Suprapubic skin (tissue), 4 donors: ENCODE measurements around the gene RPRD1B. TPM values are rescaled to one million over a fixed set of nuclear protein-coding genes. Genes with fewer than 3 reads are reported as not detected.

Source experiments
- DNase-seq, 2 donors: peaks; one replicate each; pipeline ENCODE4 v3.0.0-alpha.2; 2019; ENCODE audit warnings: low spot score in 2 of 2
- H3K27ac ChIP-seq: fragments of 200-600 bp; sonication (generic); one replicate; pipeline ENCODE4 v1.5.1; 2019
- H3K27me3 ChIP-seq: fragments of 200-600 bp; sonication (generic); one replicate; pipeline ENCODE4 v1.5.1; 2019
- H3K36me3 ChIP-seq: fragments of 200-600 bp; sonication (generic); one replicate; pipeline ENCODE4 v1.5.1; 2019
- H3K4me1 ChIP-seq: fragments of 200-600 bp; sonication (generic); one replicate; pipeline ENCODE4 v1.5.1; 2019
- H3K4me3 ChIP-seq: fragments of 200-600 bp; sonication (generic); one replicate; pipeline ENCODE4 v1.5.1; 2019; ENCODE audit warnings: mild to moderate bottlenecking
- H3K9me3 ChIP-seq: fragments of 200-600 bp; sonication (generic); one replicate; pipeline ENCODE4 v1.5.1; 2019
- CTCF ChIP-seq, 2 donors: fragments of 200-600 bp in 1 of 2; fragments of 450-650 bp in 1 of 2; sonication (generic) in 1 of 2; IDR thresholded peaks; one replicate each; pipeline ENCODE4 v1.5.1; 2016 to 2019; ENCODE audit warnings: antibody characterized with exemption in 2 of 2, mild to moderate bottlenecking in 1 of 2, moderate library complexity in 1 of 2
- EP300 ChIP-seq: sonication (generic); formaldehyde crosslinking; IDR thresholded peaks from one replicate; pipeline ENCODE4 v1.6.1; 2017; ENCODE audit warnings: antibody characterized with exemption
- POLR2A ChIP-seq, 2 donors: fragments of 450-650 bp; IDR thresholded peaks; one replicate each; pipeline ENCODE4 v1.6.1; 2017; ENCODE audit warnings: antibody characterized with exemption in 2 of 2, mild to moderate bottlenecking in 2 of 2, moderate library complexity in 2 of 2
- POLR2AphosphoS5 ChIP-seq, 3 donors: sonication (generic); formaldehyde crosslinking; IDR thresholded peaks; one replicate each; pipeline ENCODE4 v1.6.1; 2017; ENCODE audit warnings: antibody characterized with exemption in 3 of 3
- WGBS: methylation state at CpG from one replicate; pipeline ENCODE4 v1.1.5; 2018; 5-methylcytosine and 5-hydroxymethylcytosine counted together
- total RNA-seq, 4 donors: library from RNA; depleted of rRNA; stranded (reverse); fragments of >200 nt; gene quantifications; one replicate each; pipeline ENCODE4 v1.1.0, GENCODE V29; 2016

The RPRD1B gene
- total RNA-seq, 4 donors from 2014 or later, result 24.7 to 45.6 (median 27.7) TPM

GRCh38 chr20:38044685-38045084 is 11.1 kb downstream of the RPRD1B start:
- TF ChIP-seq POLR2A (IDR thresholded peaks at IDR 0.05), result no peak
- Histone ChIP-seq H3K9me3 (no peaks in the 10 kb centered on the region), H3K27ac (no peak overlapping the region), H3K4me1 (peaks cover 3% of the 10 kb centered on the region), H3K4me3 (no peak overlapping the region), H3K36me3 (peaks cover 58% of the 10 kb centered on the region), H3K27me3 (no peaks in the 10 kb centered on the region)
- 78% methylated on average over 2 of the region's 3 CpGs for WGBS
- DNase-seq, result no peak

- H3K27me3 ChIP-seq, result no peaks in the 10 kb centered on the region
- H3K36me3 ChIP-seq, result peaks cover 71% of the 10 kb centered on the region
- no peaks in the 10 kb centered on the region for H3K9me3 ChIP-seq
- no peak for DNase-seq
- no peak overlapping the region for H3K27ac ChIP-seq
- H3K4me3 ChIP-seq, result no peak overlapping the region
- TF ChIP-seq CTCF (IDR thresholded peaks at IDR 0.05) (no peak), EP300 (no peak), POLR2AphosphoS5 (IDR thresholded peaks at IDR 0.05) (no peak), POLR2A (IDR thresholded peaks at IDR 0.05) (no peak)
- H3K4me1 ChIP-seq, result peaks cover 7% of the 10 kb centered on the region
- 73% methylated on average over 4 of the region's 4 CpGs for WGBS
Measured at GRCh38 chr20:38046572-38046971, 13.0 kb downstream of the RPRD1B start.

GRCh38 chr20:38049800-38050199 is 16.3 kb downstream of the RPRD1B start:
- Histone ChIP-seq H3K4me1 (peaks cover 7% of the 10 kb centered on the region), H3K27me3 (no peaks in the 10 kb centered on the region), H3K9me3 (no peaks in the 10 kb centered on the region), H3K27ac (no peak overlapping the region), H3K36me3 (peaks cover 55% of the 10 kb centered on the region), H3K4me3 (no peak overlapping the region)
- no peak for DNase-seq
- WGBS, result 49% methylated on average over 3 of the region's 3 CpGs
- no peak for TF ChIP-seq CTCF (IDR thresholded peaks at IDR 0.05)
- no peak for TF ChIP-seq EP300
- TF ChIP-seq POLR2A (IDR thresholded peaks at IDR 0.05), result no peak

- TF ChIP-seq CTCF (IDR thresholded peaks at IDR 0.05) (no peak), POLR2A (IDR thresholded peaks at IDR 0.05) (no peak), EP300 (no peak), POLR2AphosphoS5 (IDR thresholded peaks at IDR 0.05) (no peak)
- H3K27ac ChIP-seq, result no peak overlapping the region
- H3K36me3 ChIP-seq, result peaks cover 47% of the 10 kb centered on the region
- no peaks in the 10 kb centered on the region for H3K9me3 ChIP-seq
- DNase-seq, result no peak
- 68% methylated on average over 1 of the region's 1 CpG for WGBS
- H3K4me3 ChIP-seq, result no peak overlapping the region
- H3K4me1 ChIP-seq, result peaks cover 7% of the 10 kb centered on the region
- H3K27me3 ChIP-seq, result no peaks in the 10 kb centered on the region
Measured at GRCh38 chr20:38050686-38051085, 17.1 kb downstream of the RPRD1B start.

- Histone ChIP-seq H3K4me1 (peaks cover 7% of the 10 kb centered on the region), H3K27me3 (no peaks in the 10 kb centered on the region), H3K27ac (no peak overlapping the region), H3K9me3 (no peaks in the 10 kb centered on the region), H3K36me3 (peaks cover 58% of the 10 kb centered on the region), H3K4me3 (no peak overlapping the region)
- WGBS, result 94% methylated on average over 2 of the region's 2 CpGs
- DNase-seq, result no peak
- TF ChIP-seq EP300, result no peak
- no peak for TF ChIP-seq CTCF (IDR thresholded peaks at IDR 0.05)
- TF ChIP-seq POLR2AphosphoS5 (IDR thresholded peaks at IDR 0.05), result no peak
- no peak for TF ChIP-seq POLR2A (IDR thresholded peaks at IDR 0.05)
Measured at GRCh38 chr20:38052870-38053269, 19.3 kb downstream of the RPRD1B start.

GRCh38 chr20:38054647-38055046 is 21.1 kb downstream of the RPRD1B start:
- no peaks in the 10 kb centered on the region for H3K27me3 ChIP-seq
- H3K9me3 ChIP-seq, result no peaks in the 10 kb centered on the region
- DNase-seq, result no peak
- no peak overlapping the region for H3K27ac ChIP-seq
- 92% methylated on average over 2 of the region's 2 CpGs for WGBS
- no peak for TF ChIP-seq EP300
- no peak for TF ChIP-seq POLR2A (IDR thresholded peaks at IDR 0.05)
- TF ChIP-seq CTCF (IDR thresholded peaks at IDR 0.05), result no peak
- TF ChIP-seq POLR2AphosphoS5 (IDR thresholded peaks at IDR 0.05), result no peak
- peaks cover 4% of the 10 kb centered on the region for H3K4me1 ChIP-seq
- peaks cover 62% of the 10 kb centered on the region for H3K36me3 ChIP-seq
- no peak overlapping the region for H3K4me3 ChIP-seq
